Measurements from ENCODE around the gene PCDHGA1.
"Not testable (repeated sequence)": the region's sequence is repeated elsewhere in the genome, so short reads cannot be mapped to it uniquely, and the experiment has no call there.

The PCDHGA1 gene

DNA sequence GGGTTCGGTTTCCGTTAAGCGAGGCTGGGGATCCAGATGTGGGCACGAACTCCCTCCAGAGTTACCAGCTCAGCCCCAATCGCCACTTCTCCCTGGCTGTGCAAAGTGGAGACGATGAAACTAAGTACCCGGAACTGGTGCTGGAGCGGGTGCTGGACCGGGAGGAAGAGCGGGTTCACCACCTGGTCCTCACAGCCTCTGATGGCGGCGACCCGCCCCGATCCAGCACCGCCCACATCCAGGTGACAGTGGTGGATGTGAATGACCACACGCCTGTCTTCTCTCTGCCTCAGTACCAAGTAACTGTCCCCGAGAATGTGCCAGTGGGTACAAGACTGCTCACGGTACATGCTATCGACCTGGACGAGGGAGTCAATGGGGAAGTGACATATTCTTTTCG lies 53.0 kb downstream of the PCDHGA1 start:
- DNase-seq, result no peak

DNA sequence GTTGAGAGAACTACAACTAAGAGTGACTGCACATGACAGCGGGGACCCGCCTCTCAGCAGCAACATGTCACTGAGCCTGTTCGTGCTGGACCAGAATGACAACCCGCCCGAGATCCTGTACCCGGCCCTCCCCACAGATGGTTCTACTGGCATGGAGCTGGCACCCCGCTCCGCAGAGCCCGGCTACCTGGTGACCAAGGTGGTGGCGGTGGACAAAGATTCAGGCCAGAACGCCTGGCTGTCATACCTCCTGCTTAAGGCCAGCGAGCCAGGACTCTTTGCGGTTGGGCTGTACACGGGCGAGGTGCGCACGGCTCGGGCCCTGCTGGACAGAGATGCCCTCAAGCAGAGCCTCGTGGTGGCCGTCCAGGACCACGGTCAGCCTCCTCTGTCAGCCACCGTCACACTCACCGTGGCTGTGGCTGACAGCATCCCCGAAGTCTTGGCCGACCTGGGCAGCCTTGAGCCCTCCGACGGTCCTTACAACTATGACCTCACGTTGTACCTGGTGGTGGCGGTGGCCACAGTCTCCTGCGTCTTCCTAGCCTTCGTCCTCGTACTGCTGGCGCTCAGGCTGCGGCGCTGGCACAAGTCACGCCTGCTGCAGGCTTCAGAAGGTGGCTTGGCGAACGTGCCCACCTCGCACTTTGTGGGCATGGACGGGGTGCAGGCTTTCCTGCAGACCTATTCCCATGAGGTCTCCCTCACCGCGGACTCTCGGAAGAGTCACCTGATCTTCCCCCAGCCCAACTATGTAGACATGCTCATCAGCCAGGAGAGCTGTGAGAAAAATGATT lies 54.4 kb downstream of the PCDHGA1 start:
- DNase-seq, result no peak

DNA sequence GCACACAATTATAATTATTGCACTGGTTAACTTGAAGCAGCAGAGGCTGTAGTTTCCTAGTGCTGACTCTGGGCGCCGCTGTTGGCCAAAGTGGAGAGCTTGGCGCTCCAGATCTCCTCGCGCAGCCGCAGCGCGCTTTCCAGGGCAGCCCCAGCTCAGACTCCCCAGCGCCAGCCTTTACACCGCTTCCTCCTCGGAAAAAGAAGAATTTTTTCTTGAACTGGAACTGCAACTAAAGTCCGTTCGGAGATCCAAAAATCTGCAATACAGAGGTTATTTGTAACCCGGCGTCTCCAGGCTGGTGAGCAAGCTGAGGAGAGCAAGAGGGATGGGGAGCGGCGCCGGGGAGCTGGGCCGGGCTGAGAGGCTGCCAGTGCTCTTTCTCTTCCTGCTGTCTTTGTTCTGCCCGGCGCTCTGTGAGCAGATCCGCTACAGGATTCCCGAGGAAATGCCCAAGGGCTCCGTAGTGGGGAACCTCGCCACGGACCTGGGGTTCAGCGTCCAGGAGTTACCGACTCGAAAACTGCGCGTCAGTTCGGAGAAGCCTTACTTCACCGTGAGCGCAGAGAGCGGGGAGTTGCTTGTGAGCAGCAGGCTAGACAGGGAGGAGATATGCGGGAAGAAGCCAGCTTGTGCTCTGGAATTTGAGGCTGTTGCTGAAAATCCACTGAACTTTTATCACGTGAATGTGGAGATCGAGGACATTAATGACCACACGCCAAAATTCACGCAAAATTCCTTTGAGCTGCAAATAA lies 57.4 kb downstream of the PCDHGA1 start, which contains the start of gene PCDHGB4:
PCDHGB4 (plus strand) TSS at position 142 of the 755 bp plus-strand sequence; CDS start at position 329, 187 bp downstream.
- peak in 1 of 2 experiments; percentile 16 for DNase-seq

DNA sequence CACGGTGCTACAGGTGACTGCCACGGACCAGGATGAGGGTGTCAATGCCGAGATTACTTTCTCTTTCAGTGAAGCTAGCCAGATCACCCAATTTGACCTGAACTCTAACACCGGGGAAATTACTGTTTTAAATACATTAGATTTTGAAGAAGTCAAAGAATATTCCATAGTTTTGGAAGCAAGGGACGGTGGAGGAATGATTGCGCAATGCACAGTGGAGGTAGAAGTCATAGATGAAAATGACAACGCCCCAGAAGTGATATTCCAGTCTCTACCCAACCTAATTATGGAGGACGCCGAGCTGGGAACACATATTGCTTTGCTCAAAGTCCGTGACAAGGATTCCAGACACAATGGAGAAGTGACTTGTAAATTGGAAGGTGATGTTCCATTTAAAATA lies 58.3 kb downstream of the PCDHGA1 start:
- no peak for DNase-seq

DNA sequence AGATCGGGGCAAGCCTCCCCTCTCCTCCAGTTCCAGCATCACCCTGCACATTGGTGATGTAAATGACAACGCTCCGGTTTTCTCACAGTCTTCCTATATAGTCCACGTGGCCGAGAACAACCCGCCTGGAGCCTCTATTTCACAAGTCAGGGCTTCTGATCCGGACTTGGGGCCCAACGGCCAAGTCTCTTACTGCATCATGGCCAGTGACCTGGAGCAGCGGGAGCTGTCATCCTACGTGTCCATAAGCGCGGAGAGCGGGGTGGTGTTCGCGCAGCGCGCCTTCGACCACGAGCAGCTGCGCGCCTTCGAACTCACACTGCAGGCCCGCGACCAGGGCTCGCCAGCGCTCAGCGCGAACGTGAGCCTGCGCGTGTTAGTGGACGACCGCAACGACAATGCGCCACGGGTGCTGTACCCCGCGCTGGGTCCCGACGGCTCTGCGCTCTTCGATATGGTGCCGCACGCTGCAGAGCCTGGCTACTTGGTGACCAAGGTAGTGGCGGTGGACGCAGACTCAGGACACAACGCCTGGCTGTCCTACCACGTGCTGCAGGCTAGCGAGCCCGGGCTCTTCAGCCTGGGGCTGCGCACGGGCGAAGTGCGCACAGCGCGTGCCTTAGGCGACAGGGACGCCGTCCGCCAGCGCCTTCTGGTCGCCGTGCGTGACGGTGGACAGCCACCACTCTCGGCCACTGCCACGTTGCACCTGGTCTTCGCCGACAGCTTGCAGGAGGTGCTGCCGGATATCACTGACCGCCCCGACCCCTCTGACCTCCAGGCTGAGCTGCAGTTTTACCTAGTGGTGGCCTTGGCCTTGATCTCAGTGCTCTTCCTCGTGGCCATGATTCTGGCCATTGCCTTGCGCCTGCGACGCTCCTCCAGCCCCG lies 59.1 kb downstream of the PCDHGA1 start:
- DNase-seq, result no peak

DNA sequence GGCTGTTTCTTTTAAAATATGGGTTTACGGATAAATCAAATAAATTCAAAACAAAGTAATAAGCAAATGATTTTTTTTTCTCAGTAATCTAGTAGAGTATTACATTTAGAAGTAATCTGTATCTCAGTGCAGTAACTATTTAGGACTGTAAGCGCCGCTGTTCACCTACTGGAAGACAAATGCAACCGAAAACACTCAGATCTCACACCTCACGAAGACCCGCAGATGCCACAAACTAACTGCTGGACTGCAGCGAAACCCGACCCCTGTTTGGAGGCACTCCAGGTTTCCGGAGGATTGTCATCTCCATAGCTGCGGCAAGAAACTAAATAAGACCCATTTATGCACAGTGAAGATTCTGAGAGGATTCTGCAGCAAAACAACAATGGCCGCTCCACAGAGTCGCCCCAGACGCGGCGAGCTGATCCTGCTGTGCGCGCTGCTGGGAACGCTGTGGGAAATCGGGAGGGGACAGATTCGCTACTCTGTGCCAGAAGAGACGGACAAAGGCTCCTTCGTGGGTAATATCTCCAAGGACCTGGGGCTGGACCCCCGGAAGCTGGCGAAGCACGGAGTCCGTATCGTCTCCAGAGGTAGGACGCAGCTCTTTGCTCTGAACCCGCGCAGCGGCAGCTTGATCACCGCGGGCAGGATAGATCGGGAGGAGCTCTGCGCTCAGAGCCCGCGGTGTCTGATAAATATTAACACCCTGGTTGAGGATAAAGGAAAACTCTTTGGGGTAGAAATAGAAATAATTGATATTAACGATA lies 62.3 kb downstream of the PCDHGA1 start, which contains the start of gene PCDHGA8:
PCDHGA8 (plus strand) TSS at position 205 of the 770 bp plus-strand sequence; CDS start at position 386, 181 bp downstream.
- no peak for DNase-seq

DNA sequence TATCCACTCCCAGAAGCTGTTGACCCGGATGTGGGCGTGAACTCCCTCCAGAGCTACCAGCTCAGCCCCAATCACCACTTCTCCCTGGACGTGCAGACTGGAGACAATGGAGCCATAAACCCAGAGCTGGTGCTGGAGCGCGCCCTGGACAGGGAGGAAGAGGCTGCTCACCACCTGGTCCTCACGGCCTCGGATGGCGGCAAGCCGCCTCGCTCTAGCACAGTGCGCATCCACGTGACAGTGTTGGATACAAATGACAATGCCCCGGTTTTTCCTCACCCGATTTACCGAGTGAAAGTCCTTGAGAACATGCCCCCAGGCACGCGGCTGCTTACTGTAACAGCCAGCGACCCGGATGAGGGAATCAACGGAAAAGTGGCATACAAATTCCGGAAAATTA lies 63.0 kb downstream of the PCDHGA1 start:
- no peak for DNase-seq

DNA sequence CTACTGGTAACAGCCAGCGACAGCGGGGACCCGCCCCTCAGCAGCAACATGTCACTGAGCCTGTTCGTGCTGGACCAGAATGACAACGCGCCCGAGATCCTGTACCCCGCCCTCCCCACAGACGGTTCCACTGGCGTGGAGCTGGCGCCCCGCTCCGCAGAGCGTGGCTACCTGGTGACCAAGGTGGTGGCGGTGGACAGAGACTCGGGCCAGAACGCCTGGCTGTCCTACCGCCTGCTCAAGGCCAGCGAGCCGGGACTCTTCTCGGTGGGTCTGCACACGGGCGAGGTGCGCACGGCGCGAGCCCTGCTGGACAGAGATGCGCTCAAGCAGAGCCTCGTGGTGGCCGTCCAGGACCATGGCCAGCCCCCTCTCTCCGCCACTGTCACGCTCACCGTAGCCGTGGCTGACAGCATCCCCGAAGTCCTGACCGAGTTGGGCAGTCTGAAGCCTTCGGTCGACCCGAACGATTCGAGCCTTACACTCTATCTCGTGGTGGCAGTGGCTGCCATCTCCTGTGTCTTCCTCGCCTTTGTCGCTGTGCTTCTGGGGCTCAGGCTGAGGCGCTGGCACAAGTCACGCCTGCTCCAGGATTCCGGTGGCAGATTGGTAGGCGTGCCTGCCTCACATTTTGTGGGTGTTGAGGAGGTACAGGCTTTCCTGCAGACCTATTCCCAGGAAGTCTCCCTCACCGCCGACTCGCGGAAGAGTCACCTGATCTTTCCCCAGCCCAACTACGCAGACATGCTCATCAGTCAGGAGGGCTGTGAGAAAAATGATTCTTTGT lies 64.3 kb downstream of the PCDHGA1 start:
- not testable (repeated sequence) for DNase-seq

DNA sequence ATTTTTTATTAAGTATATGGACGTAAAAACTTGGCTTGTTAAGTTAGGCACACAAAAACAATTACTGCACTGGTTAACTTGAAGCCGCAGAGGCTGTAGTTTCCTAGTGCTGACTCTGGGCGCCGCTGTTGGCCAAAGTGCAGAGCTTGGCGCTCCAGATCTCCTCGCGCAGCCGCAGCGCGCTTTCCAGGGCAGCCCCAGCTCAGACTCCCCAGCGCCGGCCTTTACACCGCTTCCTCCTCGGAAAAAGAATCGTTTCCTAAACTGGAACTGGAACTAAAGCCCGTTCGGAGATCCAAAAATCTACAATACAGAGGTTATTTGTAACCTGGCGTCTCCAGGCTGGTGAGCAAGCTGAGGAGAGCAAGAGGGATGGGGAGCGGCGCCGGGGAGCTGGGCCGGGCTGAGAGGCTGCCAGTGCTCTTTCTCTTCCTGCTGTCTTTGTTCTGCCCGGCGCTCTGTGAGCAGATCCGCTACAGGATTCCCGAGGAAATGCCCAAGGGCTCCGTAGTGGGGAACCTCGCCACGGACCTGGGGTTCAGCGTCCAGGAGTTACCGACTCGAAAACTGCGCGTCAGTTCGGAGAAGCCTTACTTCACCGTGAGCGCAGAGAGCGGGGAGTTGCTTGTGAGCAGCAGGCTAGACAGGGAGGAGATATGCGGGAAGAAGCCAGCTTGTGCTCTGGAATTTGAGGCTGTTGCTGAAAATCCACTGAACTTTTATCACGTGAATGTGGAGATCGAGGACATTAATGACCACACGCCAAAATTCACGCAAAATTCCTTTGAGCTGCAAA lies 67.6 kb downstream of the PCDHGA1 start, which contains the start of gene PCDHGB5:
PCDHGB5 (plus strand) TSS at position 192 of the 796 bp plus-strand sequence; CDS start at position 373, 181 bp downstream.
- peak in 1 of 2 experiments; percentile 34 for DNase-seq

DNA sequence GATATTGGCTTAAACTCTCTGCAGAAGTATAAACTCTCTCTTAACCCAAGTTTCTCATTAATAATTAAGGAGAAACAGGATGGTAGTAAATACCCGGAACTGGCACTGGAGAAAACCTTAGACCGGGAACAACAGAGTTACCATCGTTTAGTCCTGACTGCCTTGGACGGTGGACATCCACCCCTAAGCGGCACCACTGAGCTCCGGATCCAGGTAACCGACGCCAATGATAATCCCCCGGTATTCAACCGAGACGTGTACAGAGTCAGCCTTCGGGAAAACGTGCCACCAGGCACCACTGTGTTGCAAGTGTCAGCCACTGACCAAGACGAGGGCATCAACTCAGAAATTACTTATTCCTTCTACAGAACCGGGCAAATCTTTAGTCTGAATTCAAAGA lies 68.3 kb downstream of the PCDHGA1 start:
- no peak for DNase-seq

DNA sequence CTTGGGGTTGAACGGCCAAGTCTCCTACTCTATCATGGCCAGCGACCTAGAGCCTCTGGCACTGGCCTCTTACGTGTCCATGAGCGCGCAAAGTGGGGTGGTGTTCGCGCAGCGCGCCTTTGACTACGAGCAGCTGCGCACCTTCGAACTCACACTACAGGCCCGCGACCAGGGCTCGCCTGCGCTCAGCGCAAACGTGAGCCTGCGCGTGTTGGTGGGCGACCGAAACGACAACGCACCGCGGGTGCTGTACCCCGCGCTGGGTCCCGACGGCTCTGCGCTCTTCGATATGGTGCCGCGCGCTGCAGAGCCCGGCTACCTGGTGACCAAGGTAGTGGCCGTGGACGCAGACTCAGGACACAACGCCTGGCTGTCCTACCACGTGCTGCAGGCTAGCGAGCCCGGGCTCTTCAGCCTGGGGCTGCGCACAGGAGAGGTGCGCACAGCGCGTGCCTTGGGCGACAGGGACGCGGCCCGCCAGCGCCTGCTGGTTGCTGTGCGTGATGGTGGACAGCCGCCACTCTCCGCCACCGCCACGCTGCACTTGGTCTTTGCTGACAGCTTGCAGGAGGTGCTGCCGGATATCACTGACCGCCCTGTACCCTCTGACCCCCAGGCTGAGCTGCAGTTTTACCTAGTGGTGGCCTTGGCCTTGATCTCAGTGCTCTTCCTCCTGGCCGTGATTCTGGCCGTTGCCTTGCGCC lies 69.4 kb downstream of the PCDHGA1 start:
- DNase-seq, result no peak

DNA sequence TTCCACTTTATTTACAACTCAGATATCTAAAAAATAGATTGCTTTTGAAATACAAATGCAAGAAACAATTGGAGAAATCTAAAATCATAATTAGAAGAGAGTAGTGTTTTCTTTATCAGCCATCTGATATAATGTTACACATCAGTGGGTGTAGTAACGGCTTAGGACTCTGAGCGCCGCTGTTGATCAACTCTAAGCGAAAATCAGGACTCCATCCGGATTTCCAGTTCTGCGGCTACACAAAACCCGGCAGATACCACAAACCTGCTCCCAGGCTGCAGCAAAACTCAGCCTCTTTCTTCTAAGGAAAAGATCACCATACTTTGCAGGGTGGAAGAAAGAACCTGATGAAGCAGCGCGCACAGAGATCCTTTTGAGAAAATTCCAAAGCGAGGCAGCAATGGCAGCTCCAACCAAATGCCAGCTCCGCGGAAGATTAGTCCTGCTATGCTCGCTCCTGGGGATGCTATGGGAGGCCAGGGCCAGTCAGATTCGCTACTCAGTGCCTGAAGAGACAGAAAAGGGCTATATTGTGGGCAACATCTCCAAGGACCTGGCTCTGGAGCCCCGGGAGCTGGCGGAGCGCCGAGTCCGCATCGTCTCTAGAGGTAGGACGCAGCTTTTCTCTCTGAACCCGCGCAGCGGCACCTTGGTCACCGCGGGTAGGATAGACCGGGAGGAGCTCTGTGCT lies 72.4 kb downstream of the PCDHGA1 start, which contains the start of gene PCDHGA9:
PCDHGA9 (plus strand) TSS at position 226 of the 691 bp plus-strand sequence; CDS start at position 401, 175 bp downstream.
- DNase-seq, result no peak

DNA sequence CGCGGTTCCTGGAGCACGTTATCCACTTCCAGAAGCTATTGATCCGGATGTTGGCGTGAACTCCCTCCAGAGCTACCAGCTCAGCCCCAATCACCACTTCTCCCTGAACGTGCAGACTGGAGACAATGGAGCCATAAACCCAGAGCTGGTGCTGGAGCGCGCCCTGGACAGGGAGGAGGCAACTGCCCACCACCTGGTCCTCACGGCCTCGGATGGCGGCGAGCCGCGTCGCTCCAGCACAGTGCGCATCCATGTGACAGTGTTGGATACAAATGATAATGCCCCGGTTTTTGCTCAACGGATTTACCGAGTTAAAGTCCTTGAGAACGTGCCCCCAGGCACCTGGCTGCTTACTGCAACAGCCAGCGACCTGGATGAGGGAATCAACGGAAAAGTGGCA lies 73.1 kb downstream of the PCDHGA1 start:
- DNase-seq, result no peak

DNA sequence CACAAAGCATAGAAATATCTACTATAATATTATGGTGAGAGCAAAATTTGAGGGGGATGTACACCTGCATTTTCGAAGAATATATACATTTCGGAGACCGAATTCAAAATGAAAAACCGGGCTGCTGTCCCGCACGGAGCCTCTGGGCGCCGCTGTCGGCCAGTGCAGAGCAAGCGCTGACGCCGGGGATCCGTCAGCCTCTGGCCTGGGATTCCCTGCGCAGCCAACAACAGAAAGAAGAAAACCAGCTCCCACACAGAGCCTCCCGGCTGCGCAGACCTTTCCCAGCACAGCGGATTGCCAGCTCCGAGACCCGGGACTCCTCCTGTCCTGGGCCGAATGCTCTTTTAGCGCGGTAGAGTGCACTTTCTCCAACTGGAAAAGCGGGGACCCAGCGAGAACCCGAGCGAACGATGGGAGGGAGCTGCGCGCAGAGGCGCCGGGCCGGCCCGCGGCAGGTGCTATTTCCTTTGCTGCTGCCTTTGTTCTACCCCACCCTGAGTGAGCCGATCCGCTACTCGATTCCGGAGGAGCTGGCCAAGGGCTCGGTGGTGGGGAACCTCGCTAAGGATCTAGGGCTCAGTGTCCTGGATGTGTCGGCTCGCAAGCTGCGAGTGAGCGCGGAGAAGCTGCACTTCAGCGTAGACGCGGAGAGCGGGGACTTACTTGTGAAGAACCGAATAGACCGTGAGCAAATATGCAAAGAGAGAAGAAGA lies 77.6 kb downstream of the PCDHGA1 start, which contains the start of gene PCDHGB6:
PCDHGB6 (plus strand) TSS at position 232 of the 716 bp plus-strand sequence; CDS start at position 414, 182 bp downstream.
- peak; percentile 18 to 38 for DNase-seq

DNA sequence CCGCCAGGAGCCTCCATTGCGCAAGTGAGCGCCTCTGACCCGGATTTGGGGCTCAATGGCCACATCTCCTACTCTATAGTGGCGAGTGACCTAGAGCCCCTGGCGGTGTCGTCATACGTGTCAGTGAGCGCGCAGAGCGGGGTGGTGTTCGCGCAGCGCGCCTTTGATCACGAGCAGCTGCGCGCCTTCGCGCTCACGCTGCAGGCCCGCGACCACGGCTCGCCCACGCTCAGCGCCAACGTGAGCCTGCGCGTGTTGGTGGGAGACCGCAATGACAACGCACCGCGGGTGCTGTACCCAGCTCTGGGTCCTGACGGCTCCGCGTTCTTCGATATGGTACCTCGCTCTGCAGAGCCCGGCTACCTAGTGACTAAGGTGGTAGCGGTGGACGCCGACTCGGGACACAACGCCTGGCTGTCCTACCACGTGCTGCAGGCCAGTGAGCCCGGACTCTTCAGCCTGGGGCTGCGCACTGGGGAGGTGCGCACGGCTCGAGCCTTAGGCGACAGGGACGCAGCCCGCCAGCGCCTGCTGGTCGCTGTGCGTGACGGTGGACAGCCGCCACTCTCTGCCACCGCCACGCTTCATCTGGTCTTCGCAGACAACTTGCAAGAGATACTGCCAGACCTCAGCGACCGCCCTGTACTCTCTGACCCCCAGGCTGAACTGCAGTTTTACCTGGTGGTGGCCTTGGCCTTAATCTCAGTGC lies 79.4 kb downstream of the PCDHGA1 start:
- DNase-seq, result no peak

DNA sequence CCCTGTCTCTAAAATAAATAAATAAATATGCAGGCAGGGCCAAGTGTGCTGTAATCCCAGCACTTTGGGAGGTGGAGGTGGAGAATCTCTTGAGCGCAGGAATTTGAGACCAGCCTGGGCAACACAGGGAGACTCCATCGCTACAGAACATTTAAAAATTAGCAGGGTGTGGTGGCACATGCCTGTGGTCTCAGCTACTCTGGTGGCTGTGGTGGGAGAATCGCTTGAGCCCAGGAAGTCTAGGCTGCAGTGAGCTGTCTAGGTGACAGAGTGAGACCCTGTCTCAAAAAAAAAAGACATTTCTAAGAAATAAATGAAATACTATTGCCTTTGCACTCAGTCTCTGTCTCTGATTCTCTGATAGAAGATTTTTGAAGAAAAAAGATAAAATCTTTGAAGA lies 81.3 kb downstream of the PCDHGA1 start:
- no peak for DNase-seq
